CD4-positive, CD25-positive, alpha-beta regulatory T cell (primary cell): ENCODE data around the gene KIF26B. TPM values are rescaled to one million over a fixed set of nuclear protein-coding genes. Genes with fewer than 3 reads are reported as not detected.

ENCODE experiments used
- ATAC-seq, 2 donors: fragments of 150-1000 bp; cut with Tn5 transposase; one replicate each; pipeline ENCODE4 v1.10.0; 2021; ENCODE audit warnings: low read depth in 2 of 2, moderate number of reproducible peaks in 2 of 2, moderate library complexity in 1 of 2
- DNase-seq, 3 donors: peaks; one replicate each; pipeline versions ENCODE4 v3.0.0 to v3.0.0-alpha.2; 2012 to 2022; ENCODE audit warnings: mixed read lengths in 1 of 3
- H3K27ac ChIP-seq: one replicate; pipeline ENCODE4 v1.7.0; 2013; ENCODE audit warnings: mild to moderate bottlenecking, low read length; ENCODE audit not compliant: insufficient read depth, poor library complexity, severe bottlenecking
- H3K27me3 ChIP-seq: one replicate; pipeline ENCODE4 v1.7.0; 2013; ENCODE audit warnings: low read length; ENCODE audit not compliant: control insufficient read depth, insufficient read depth
- H3K36me3 ChIP-seq: one replicate; pipeline ENCODE4 v1.7.0; 2013; ENCODE audit warnings: mild to moderate bottlenecking, low read length, moderate library complexity; ENCODE audit not compliant: control insufficient read depth, insufficient read depth
- H3K4me1 ChIP-seq: 2 replicates; pipeline ENCODE4 v1.7.0; 2013; ENCODE audit warnings: mild to moderate bottlenecking, low read length; ENCODE audit not compliant: insufficient read depth, control insufficient read depth, poor library complexity, severe bottlenecking
- H3K4me3 ChIP-seq: one replicate; pipeline ENCODE4 v1.7.0; 2013; ENCODE audit warnings: low read depth, mild to moderate bottlenecking, low read length, moderate library complexity
- H3K9me3 ChIP-seq, 2 experiments: 1 replicate in 1 of 2; 2 replicates in 1 of 2; pipeline ENCODE4 v1.7.0; 2013; ENCODE audit warnings: low read length in 2 of 2, mild to moderate bottlenecking in 1 of 2, moderate library complexity in 1 of 2; ENCODE audit not compliant: control insufficient read depth in 2 of 2
- H3K27ac Mint-ChIP-seq, 3 donors: one replicate each; pipeline ENCODE4 v1.8.0; 2020 to 2022; ENCODE audit warnings: mild to moderate bottlenecking in 3 of 3, mixed read lengths in 3 of 3, moderate library complexity in 2 of 3
- H3K27me3 Mint-ChIP-seq: one replicate; pipeline ENCODE4 v1.8.0; 2022; ENCODE audit warnings: mild to moderate bottlenecking, mixed read lengths
- H3K36me3 Mint-ChIP-seq: one replicate; pipeline ENCODE4 v1.8.0; 2020; ENCODE audit warnings: mixed read lengths
- H3K4me1 Mint-ChIP-seq, 4 donors: one replicate each; pipeline ENCODE4 v1.8.0; 2020 to 2022; ENCODE audit warnings: mixed read lengths in 4 of 4, mild to moderate bottlenecking in 1 of 4
- H3K4me3 Mint-ChIP-seq, 4 donors: one replicate each; pipeline ENCODE4 v1.8.0; 2020 to 2022; ENCODE audit warnings: mild to moderate bottlenecking in 4 of 4, mixed read lengths in 4 of 4, moderate library complexity in 3 of 4
- H3K9me3 Mint-ChIP-seq, 7 donors: one replicate each; pipeline ENCODE4 v1.8.0; 2020 to 2022; ENCODE audit warnings: mixed read lengths in 7 of 7, mild to moderate bottlenecking in 3 of 7, moderate library complexity in 2 of 7
- polyA plus RNA-seq, 4 donors: library from polyadenylated mRNA; unstranded; fragments of 300-500 nt; fragmentation: Illumina TruSeq; gene quantifications; one replicate each; pipeline ENCODE4 v1.2.3, GENCODE V29; 2021
- total RNA-seq: library from RNA; stranded (reverse); gene quantifications from one replicate; pipeline ENCODE4 v1.2.3, GENCODE V29; 2022

KIF26B gene
- total and polyA plus RNA-seq, 5 donors from 2014 or later, result not detected

DNA sequence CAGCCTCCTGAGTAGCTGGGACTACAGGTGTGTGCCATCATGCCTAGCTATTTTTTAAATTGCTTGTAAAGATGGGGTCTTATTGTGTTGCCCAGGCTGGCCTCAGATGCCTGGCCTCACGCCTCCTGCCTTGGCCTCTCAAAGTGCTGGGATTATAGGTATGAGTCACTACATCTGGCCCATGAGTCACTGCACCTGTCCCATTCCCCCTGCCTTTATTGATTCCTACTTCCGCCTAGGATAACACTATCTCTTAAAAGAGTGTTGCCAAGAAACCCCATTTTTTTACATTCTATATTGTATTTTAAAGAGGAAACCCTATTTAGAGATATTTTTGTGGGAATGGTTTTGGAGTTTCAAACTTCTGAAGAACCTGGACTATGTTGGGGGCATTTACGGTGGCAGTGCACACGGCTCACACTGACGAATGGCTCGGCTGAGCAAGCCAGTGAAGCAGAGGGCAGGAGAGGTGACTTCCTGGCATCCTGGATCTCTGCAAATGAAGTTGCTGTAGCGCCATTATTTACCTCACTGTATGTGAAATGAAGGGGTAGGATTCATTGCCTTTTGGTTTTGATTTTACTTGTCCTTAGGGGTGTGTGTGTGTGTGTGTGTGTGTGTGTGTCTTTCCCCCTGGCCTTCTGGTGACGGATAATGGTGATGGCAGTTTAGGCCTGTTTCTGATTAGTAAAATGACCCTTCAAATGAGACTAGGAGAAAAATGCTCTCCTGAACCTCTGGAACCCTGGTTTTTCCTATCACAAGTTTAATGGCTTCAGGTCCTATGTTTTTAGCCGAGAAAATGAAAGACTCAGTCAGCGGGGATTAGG is 22.5 kb downstream of the KIF26B start:
- H3K9me3 ChIP-seq, result no peaks in the 10 kb centered on the region
- H3K27me3 ChIP-seq, result no peaks in the 10 kb centered on the region
- no peak overlapping the region for H3K27ac ChIP-seq
- H3K4me1 Mint-ChIP-seq, result no peaks in the 10 kb centered on the region
- H3K36me3 Mint-ChIP-seq, result no peaks in the 10 kb centered on the region
- no peak overlapping the region for H3K27ac Mint-ChIP-seq
- ATAC-seq, result no peak
- H3K4me3 Mint-ChIP-seq, result no peak overlapping the region
- H3K27me3 Mint-ChIP-seq, result peaks cover 11% of the 10 kb centered on the region
- no peaks in the 10 kb centered on the region for H3K4me1 ChIP-seq
- peaks cover 0 to 1% (median 0%) of the 10 kb centered on the region in 7 donors for H3K9me3 Mint-ChIP-seq
- no peak overlapping the region for H3K4me3 ChIP-seq
- no peaks in the 10 kb centered on the region for H3K36me3 ChIP-seq
- DNase-seq, result no peak

DNA sequence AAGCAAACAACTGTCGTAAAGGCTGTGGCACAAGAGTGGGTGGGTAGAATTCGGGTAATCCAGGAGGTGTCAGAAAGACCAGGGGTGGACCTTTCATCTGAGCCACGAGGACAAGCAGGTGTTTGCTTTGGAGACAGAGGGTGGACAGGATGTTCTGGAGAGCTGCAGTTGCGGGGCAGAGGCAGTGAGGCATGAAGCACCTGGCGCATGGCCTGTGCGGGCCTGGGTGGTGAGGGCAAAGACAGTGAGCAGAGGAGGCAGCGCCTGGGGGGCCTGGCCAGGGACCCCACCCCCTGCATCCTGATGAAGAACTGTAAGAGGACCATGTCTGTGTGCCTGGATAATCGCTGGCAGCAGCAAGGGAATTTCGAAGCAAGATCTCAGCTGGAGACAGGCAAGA is 24.9 kb downstream of the KIF26B start:
- H3K4me3 ChIP-seq, result no peak overlapping the region
- no peak for ATAC-seq
- H3K4me1 ChIP-seq, result no peaks in the 10 kb centered on the region
- Mint-ChIP-seq H3K4me3 (no peak overlapping the region), H3K36me3 (no peaks in the 10 kb centered on the region), H3K27ac (no peak overlapping the region), H3K27me3 (peaks cover 11% of the 10 kb centered on the region), H3K4me1 (no peaks in the 10 kb centered on the region), H3K9me3 (peaks cover 0 to 1% (median 0%) of the 10 kb centered on the region in 7 donors)
- DNase-seq, result no peak
- H3K27ac ChIP-seq, result no peak overlapping the region
- no peaks in the 10 kb centered on the region for H3K36me3 ChIP-seq
- no peaks in the 10 kb centered on the region for H3K27me3 ChIP-seq
- H3K9me3 ChIP-seq, result no peaks in the 10 kb centered on the region

DNA sequence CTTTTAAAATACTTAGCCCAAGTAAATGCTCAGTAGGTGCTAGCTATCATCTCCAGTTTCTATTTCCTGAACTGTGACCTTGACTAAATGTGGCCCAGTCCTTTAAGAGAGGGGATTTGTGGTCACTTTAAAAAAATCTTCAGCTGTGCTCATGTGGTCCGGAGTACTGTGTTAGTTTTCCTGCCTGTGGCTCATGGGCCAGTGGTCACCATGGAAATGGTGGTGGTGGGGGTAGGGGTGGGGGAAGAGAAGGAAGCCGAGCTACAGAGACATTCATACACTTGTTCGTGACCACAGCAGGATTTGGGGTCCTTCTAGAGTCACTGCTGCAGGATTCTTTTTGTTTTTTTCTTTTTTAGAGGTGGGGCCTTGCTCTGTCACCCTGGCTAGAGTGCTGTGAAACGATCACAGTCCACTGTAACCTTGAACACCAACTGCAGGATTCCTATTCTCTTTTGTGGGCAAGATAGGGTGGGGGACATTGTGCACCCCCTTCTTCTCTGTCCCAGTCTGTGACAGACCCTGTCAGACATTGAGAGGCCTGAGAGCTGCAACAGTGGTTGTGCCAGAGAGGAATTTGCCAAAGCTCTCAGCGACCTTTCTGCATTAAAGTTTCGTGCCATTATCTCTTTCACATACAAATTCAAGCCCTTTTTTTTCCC is 25.8 kb downstream of the KIF26B start:
- Histone ChIP-seq H3K27me3 (no peaks in the 10 kb centered on the region), H3K9me3 (no peaks in the 10 kb centered on the region), H3K4me3 (no peak overlapping the region), H3K4me1 (no peaks in the 10 kb centered on the region), H3K36me3 (no peaks in the 10 kb centered on the region), H3K27ac (no peak overlapping the region)
- Mint-ChIP-seq H3K9me3 (peaks cover 0 to 1% (median 0%) of the 10 kb centered on the region in 7 donors), H3K4me1 (no peaks in the 10 kb centered on the region), H3K36me3 (no peaks in the 10 kb centered on the region), H3K27ac (no peak overlapping the region), H3K4me3 (no peak overlapping the region), H3K27me3 (peaks cover 5% of the 10 kb centered on the region)
- peak; percentile 11 to 16 for ATAC-seq
- no peak for DNase-seq

DNA sequence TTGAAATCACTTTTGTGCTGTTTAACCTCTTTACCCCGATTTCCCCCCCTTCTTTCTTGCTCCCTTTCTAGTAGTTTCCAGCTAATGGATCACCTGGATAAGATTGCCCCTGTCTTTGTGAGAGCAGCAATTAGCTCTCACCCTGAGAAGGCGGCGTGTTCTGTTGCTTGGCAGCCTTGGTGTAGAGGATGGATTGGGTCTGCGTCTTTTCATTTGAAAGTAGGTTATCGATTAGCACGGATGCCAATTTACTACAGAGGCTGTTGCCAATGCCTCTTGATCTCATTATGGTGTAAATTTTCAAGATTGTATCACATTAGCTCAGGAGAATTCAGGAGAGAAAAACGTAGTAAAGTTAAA is 26.4 kb downstream of the KIF26B start:
- Mint-ChIP-seq H3K9me3 (peaks cover 0 to 1% (median 0%) of the 10 kb centered on the region in 7 donors), H3K27me3 (peaks cover 6% of the 10 kb centered on the region), H3K36me3 (no peaks in the 10 kb centered on the region), H3K4me1 (no peaks in the 10 kb centered on the region), H3K4me3 (no peak overlapping the region), H3K27ac (no peak overlapping the region)
- no peaks in the 10 kb centered on the region for H3K9me3 ChIP-seq
- H3K36me3 ChIP-seq, result no peaks in the 10 kb centered on the region
- no peaks in the 10 kb centered on the region for H3K27me3 ChIP-seq
- no peaks in the 10 kb centered on the region for H3K4me1 ChIP-seq
- H3K27ac ChIP-seq, result no peak overlapping the region
- no peak overlapping the region for H3K4me3 ChIP-seq
- no peak for DNase-seq
- no peak for ATAC-seq

DNA sequence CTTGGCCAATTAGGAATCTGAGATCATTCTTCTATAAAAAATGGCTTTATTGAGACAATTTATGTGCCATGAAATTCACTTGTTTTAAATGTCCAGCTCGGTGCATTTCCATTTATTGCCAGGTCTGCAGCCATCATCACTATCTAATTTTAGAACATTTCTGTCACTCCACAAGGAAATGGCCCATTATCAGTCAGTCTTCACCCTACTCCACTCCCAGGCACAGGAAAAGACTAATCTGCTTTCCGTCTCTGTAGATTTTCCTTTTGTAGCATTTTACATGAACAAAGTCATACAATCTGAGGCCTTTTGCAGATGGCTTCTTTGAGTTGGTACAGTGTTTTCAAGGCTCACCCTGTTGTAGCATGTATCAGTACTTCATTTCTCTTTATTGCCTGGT is 27.2 kb downstream of the KIF26B start:
- H3K9me3 ChIP-seq, result no peaks in the 10 kb centered on the region
- no peak overlapping the region for H3K4me3 Mint-ChIP-seq
- ATAC-seq (no peak), DNase-seq (no peak)
- H3K27me3 Mint-ChIP-seq, result peaks cover 9% of the 10 kb centered on the region
- H3K4me1 Mint-ChIP-seq, result no peaks in the 10 kb centered on the region
- no peaks in the 10 kb centered on the region for H3K36me3 ChIP-seq
- peaks cover 0 to 1% (median 0%) of the 10 kb centered on the region in 7 donors for H3K9me3 Mint-ChIP-seq
- H3K36me3 Mint-ChIP-seq, result no peaks in the 10 kb centered on the region
- H3K4me1 ChIP-seq, result no peaks in the 10 kb centered on the region
- H3K27ac Mint-ChIP-seq, result no peak overlapping the region
- H3K27ac ChIP-seq, result no peak overlapping the region
- no peak overlapping the region for H3K4me3 ChIP-seq
- H3K27me3 ChIP-seq, result no peaks in the 10 kb centered on the region

DNA sequence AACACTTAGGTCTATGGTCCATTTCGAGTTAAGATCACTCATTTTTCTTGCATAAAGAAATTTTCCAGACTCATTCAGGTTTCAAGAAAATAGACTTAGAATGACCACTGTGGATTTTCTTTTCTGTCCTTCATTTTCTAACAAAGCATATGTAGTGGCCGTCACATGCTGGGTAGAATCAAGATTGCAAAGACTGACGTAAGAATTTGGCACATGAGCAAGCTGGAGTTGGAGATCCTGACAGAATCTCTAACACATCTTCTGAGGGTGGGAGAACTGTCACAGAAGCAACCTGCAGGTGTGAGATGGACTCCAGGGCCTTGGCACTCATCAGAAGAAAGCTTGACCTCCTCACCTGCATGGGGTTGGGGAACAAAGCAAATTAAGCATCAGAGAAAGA is 28.6 kb downstream of the KIF26B start:
- no peak for ATAC-seq
- H3K27me3 Mint-ChIP-seq, result peaks cover 9% of the 10 kb centered on the region

DNA sequence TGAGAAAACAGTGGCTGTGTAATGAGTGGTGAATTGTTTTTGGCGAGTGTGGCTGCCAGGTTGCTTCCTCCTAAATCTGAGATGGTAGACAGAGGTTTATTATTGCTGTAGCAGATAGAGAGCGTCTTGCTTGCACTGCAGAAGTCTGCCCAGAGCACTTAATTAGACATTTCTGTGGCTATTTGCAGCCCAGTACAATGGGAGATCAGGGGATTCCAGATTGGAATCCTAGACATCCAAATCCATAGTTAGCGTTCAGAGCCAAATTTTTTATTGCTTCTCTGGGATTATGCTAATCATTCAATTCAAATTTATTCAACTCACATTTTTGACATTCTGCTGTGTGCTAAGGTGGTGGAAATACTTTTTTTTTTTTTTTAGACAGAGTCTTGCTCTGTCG is 30.0 kb downstream of the KIF26B start:
- H3K9me3 Mint-ChIP-seq, result peaks cover 0 to 4% (median 1%) of the 10 kb centered on the region in 7 donors
- H3K36me3 ChIP-seq, result no peaks in the 10 kb centered on the region
- H3K9me3 ChIP-seq, result no peaks in the 10 kb centered on the region
- H3K4me1 Mint-ChIP-seq, result no peaks in the 10 kb centered on the region
- no peaks in the 10 kb centered on the region for H3K36me3 Mint-ChIP-seq
- no peaks in the 10 kb centered on the region for H3K27me3 ChIP-seq
- H3K4me1 ChIP-seq, result no peaks in the 10 kb centered on the region
- H3K27me3 Mint-ChIP-seq, result peaks cover 9% of the 10 kb centered on the region
- no peak overlapping the region for H3K4me3 Mint-ChIP-seq
- no peak overlapping the region for H3K27ac ChIP-seq
- no peak for DNase-seq
- no peak for ATAC-seq
- H3K4me3 ChIP-seq, result no peak overlapping the region
- no peak overlapping the region for H3K27ac Mint-ChIP-seq

More for the DNA sequence above, 28.6 kb downstream of the KIF26B start:
- no peak for DNase-seq
- Mint-ChIP-seq H3K27ac (no peak overlapping the region), H3K4me1 (no peaks in the 10 kb centered on the region), H3K36me3 (no peaks in the 10 kb centered on the region), H3K9me3 (peaks cover 0 to 2% (median 0%) of the 10 kb centered on the region in 7 donors), H3K4me3 (no peak overlapping the region)
- Histone ChIP-seq H3K4me3 (no peak overlapping the region), H3K36me3 (no peaks in the 10 kb centered on the region), H3K27me3 (no peaks in the 10 kb centered on the region), H3K9me3 (no peaks in the 10 kb centered on the region), H3K27ac (no peak overlapping the region), H3K4me1 (no peaks in the 10 kb centered on the region)

DNA sequence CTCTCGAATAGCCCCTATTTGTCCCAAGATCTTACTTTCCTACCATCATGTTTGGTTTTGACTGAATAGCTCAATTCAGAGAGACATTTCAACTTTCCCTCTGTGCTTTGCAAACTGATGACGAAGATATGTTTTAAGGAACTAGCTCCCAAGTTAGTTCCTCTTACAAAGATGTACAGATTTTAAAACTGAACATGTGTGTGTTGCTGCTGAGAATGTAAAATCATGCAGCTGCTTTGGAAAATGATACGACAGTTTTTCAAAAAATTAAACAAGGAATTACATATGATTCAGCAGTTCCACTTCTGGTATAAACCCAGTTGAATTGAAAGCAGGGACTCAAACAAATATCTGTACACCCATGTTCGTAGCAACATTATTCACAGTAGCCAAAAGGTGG is 33.6 kb downstream of the KIF26B start:
- no peaks in the 10 kb centered on the region for H3K36me3 Mint-ChIP-seq
- no peaks in the 10 kb centered on the region for H3K36me3 ChIP-seq
- H3K27me3 Mint-ChIP-seq, result peaks cover 4% of the 10 kb centered on the region
- ATAC-seq, result no peak
- H3K9me3 Mint-ChIP-seq, result peaks cover 0 to 4% (median 1%) of the 10 kb centered on the region in 7 donors
- no peak overlapping the region for H3K27ac Mint-ChIP-seq
- H3K9me3 ChIP-seq, result no peaks in the 10 kb centered on the region
- H3K4me3 ChIP-seq, result no peak overlapping the region
- no peaks in the 10 kb centered on the region for H3K27me3 ChIP-seq
- no peak overlapping the region for H3K27ac ChIP-seq
- H3K4me1 Mint-ChIP-seq, result no peaks in the 10 kb centered on the region
- no peaks in the 10 kb centered on the region for H3K4me1 ChIP-seq
- no peak for DNase-seq
- H3K4me3 Mint-ChIP-seq, result no peak overlapping the region
